Heart left ventricle (tissue), 16 donors: ENCODE data around the gene CHAD. TPM values are rescaled to one million over a fixed set of nuclear protein-coding genes. Genes with fewer than 3 reads are reported as not detected.

Source experiments
- ATAC-seq, 4 donors: fragments of 200-7000 bp; cut with Tn5 transposase; one replicate each; pipeline ENCODE4 v1.9.1; 2020 to 2022; ENCODE audit warnings: moderate library complexity in 4 of 4, mild to moderate bottlenecking in 3 of 4, moderate number of reproducible peaks in 1 of 4
- DNase-seq, 5 donors: peaks; one replicate each; pipeline ENCODE4 v3.0.0-alpha.2; 2020
- H3K27ac ChIP-seq, 12 donors: fragments of 200-600 bp; sonication (generic) in 4 of 12; one replicate each; pipeline versions ENCODE4 v1.5.0 to v1.8.0; 2016 to 2022; ENCODE audit warnings: mild to moderate bottlenecking in 2 of 12
- H3K27me3 ChIP-seq, 9 donors: fragments of 200-600 bp; sonication (generic) in 2 of 9; one replicate each; pipeline versions ENCODE4 v1.5.1 to v1.8.0; 2016 to 2022; ENCODE audit warnings: mild to moderate bottlenecking in 3 of 9
- H3K36me3 ChIP-seq, 9 donors: fragments of 200-600 bp; sonication (generic) in 2 of 9; one replicate each; pipeline versions ENCODE4 v1.5.0 to v1.8.0; 2018 to 2022; ENCODE audit warnings: mild to moderate bottlenecking in 2 of 9
- H3K4me1 ChIP-seq, 12 donors: fragments of 200-600 bp; sonication (generic) in 4 of 12; one replicate each; pipeline versions ENCODE4 v1.5.0 to v1.8.0; 2016 to 2022; ENCODE audit warnings: mild to moderate bottlenecking in 3 of 12
- H3K4me3 ChIP-seq, 12 donors: fragments of 200-600 bp; sonication (generic) in 4 of 12; one replicate each; pipeline versions ENCODE4 v1.5.0 to v1.8.0; 2017 to 2022; ENCODE audit warnings: mild to moderate bottlenecking in 9 of 12, moderate library complexity in 4 of 12
- H3K9me3 ChIP-seq, 12 donors: fragments of 200-600 bp; sonication (generic) in 4 of 12; one replicate each; pipeline versions ENCODE4 v1.5.0 to v1.8.0; 2016 to 2022; ENCODE audit warnings: mild to moderate bottlenecking in 1 of 12
- POLR2A ChIP-seq, 2 donors: fragments of 450-650 bp; IDR thresholded peaks; one replicate each; pipeline ENCODE4 v1.6.1; 2017; ENCODE audit warnings: antibody characterized with exemption in 2 of 2, mild to moderate bottlenecking in 2 of 2, moderate library complexity in 2 of 2
- WGBS, 4 donors: extraction: QIAGEN DNeasy Blood & Tissue Kit in 2 of 4; methylation state at CpG; one replicate each; pipeline versions ENCODE4 v1.1.5 to v1.1.7; 2013 to 2018; 5-methylcytosine and 5-hydroxymethylcytosine counted together
- intact Hi-C, 10 donors: fragments of 100-400 bp; cut with DNase I; formaldehyde crosslinking; loops; one replicate each; pipeline versions ENCODE4 v1.11.1 to v1.14.2; 2022
- polyA plus RNA-seq, 2 donors: library from polyadenylated mRNA; stranded (reverse); fragments of 200-250 nt; gene quantifications; one replicate each; pipeline ENCODE4 v1.2.3, GENCODE V29; 2013
- total RNA-seq, 9 donors: library from RNA; depleted of rRNA in 2 of 9; stranded (reverse); fragments of >200 nt in 2 of 9; fragmentation: NEBNext Ultra II Directional in 3 of 9; extraction: Animal tissue kit (Norgen Biotek cat#: 25700) in 3 of 9; gene quantifications; one replicate each; pipeline versions ENCODE4 v1.1.0 to v1.2.4, GENCODE V29; 2016 to 2023
- TF ChIP-seq, protein P1 (sequence below), 12 donors: fragments of 200-600 bp; sonication (generic) in 4 of 12; IDR thresholded peaks; one replicate each; pipeline versions ENCODE4 v1.5.0 to v1.8.0; 2018 to 2022; ENCODE audit warnings: antibody characterized with exemption in 12 of 12, mild to moderate bottlenecking in 5 of 12
- donor health status: ischemic (EF 13 %, LVEDD 7.1; RV severe dilation, severe dysfunction).
- donor health status: healthy with polysubstance abuse.
- donor health status: DM: no; HTN: yes; CAD: no.
- donor health status: DM: no; HTN: no; CAD: no.
- donor health status: ischemic (EF 25% LVEDD 6.9; RV normal size, moderate dysfunction).
- donor health status: ischemic (EF 25% LVEDD 5.7; RV mildly dilated, moderate dysfunction).
- donor health status: healthy.
- donor health status: DM: yes; HTN: yes; CAD: no.
- donor health status: ischemic (EF 35%, LVEDD 5.7; RV mildly dilated, moderate dysfunction).
- donor health status: nonischemic (EF 11% LVEDD 7.7; RV severe dilation, severe dysfunction).
- donor health status: DM: yes; HTN: yes; CAD: no.
- donor health status: PGD.
- donor health status: ischemic (EF 29% LVEDD 5.4; RV normal size, mild dysfunction).
- donor health status: nonischemic (EF 23%, LVEDD 6.1; RV moderate dilation, normal function).

The CHAD gene
- total and polyA plus RNA-seq, 11 donors: 0.15 to 0.27 (median 0.15) TPM; not detected in 8

DNA sequence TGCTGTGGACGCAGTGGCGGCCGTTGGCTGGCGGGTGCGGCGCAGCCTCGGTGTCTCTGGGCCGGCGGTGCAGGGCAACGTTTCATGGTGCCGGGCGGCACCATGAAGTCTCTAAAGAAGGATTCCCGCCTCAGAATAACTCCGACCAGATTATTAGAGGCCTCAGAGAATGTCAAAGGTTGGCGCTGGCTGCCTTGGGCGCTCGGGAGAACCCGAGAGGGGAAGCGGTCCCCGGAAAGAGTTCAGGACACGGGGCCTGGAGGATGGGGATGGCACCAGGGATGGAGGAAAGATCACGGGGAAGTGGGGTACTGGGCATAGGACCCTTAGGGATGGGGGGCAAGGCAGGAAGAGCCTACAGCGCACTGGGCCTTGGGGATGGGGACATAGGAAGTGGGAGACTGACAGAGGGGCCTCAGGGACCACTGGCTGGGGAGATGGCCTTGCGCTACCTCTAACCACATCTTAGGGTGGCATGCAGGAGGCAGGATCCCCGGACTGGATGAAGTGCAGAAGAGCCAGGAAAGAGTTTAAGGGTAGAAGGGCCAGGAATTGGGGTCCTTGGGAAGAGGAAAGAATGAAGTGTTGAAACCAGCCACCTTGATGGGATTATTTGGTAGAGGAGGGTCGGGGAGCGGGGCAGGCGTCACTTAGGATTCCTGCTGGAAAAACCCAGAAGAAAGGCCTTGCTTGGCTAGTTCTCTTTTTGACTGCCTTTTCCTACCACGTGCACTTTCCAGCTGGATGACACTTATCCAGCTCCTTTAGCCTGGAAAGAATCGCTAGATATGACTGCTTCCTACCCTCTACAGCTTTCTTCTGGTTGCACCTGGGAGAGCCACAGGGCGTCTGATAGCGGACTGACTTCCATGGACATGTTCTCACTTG lies 40.1 kb upstream of the CHAD start:
- H3K27ac ChIP-seq: peak overlapping the region in 11 of 12 donors; percentile 62 to 88 (median 76)
- peaks cover 0 to 29% (median 10%) of the 10 kb centered on the region in 12 donors for H3K4me1 ChIP-seq
- H3K36me3 ChIP-seq: no peaks in the 10 kb centered on the region
- H3K9me3 ChIP-seq: no peaks in the 10 kb centered on the region
- no peak for DNase-seq
- peak in 1 of 4 donors; percentile 31 for ATAC-seq
- 30 to 37% (median 33%) methylated on average over 23 to 32 of the region's 32 CpGs for WGBS, 4 donors
- peak overlapping the region; percentile 51 to 81 (median 64) for H3K4me3 ChIP-seq
- H3K27me3 ChIP-seq: no peaks in the 10 kb centered on the region
- intact Hi-C loops: no loop called here
- TF ChIP-seq, protein P1, sequence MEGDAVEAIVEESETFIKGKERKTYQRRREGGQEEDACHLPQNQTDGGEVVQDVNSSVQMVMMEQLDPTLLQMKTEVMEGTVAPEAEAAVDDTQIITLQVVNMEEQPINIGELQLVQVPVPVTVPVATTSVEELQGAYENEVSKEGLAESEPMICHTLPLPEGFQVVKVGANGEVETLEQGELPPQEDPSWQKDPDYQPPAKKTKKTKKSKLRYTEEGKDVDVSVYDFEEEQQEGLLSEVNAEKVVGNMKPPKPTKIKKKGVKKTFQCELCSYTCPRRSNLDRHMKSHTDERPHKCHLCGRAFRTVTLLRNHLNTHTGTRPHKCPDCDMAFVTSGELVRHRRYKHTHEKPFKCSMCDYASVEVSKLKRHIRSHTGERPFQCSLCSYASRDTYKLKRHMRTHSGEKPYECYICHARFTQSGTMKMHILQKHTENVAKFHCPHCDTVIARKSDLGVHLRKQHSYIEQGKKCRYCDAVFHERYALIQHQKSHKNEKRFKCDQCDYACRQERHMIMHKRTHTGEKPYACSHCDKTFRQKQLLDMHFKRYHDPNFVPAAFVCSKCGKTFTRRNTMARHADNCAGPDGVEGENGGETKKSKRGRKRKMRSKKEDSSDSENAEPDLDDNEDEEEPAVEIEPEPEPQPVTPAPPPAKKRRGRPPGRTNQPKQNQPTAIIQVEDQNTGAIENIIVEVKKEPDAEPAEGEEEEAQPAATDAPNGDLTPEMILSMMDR (IDR thresholded peaks at IDR 0.05): no peak
- TF ChIP-seq POLR2A (IDR thresholded peaks at IDR 0.05): peak in 1 of 2 donors; percentile 35

DNA sequence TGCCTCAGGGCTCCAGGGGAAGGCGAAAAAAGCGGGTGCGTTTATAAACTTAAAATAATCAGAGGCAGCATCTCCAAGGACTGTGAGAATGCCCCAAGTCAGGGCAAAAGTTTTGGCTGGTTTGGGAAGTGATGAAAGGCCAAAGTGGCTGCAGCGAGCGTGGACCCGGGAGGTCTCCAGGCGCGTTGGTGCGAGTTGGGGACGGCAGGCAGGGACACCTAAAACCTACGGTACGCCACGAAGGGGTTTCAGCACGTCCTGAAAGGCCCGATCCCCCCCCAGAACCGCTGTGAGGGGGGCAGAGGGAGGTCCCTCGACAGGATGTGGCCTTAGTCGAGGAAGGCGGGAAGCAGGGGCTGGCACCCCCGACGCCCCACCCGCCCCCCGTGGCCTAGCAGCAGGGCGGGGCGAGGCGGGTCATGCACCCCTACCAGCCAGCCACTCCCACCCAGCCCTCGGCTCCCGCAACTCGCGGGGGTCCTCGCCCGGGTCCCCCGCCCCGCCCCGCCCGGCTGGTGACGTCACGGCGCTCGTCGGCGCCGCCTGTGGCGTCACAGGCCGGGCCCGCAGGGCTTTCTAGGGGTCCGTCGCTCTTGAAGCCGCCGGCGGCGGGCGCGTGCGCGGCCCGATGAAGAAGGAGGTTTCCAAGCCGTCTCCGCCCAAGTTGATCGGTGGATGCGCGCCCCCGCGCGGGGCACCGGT lies 39.3 kb upstream of the CHAD start, which contains the start of gene MYCBPAP:
MYCBPAP (plus strand) TSS at position 569 of the 702 bp plus-strand sequence. CDS start 236 bp downstream, outside the sequence.
- Histone ChIP-seq H3K4me3 (peak within 1 kb of the TSS; percentile 51 to 81 (median 64)), H3K36me3 (no peaks in the 10 kb centered on the region), H3K27ac (peak within 1 kb of the TSS in 11 of 12 donors; percentile 62 to 88 (median 76)), H3K4me1 (peaks cover 0 to 29% (median 10%) of the 10 kb centered on the region in 12 donors), H3K9me3 (no peaks in the 10 kb centered on the region), H3K27me3 (no peaks in the 10 kb centered on the region)
- peak; percentile 57 to 87 (median 86) for ATAC-seq
- intact Hi-C loops: no loop called here
- peak; percentile 86 to 91 (median 88) for DNase-seq
- TF ChIP-seq, protein P1 (IDR thresholded peaks at IDR 0.05): peak in 9 of 12 donors; percentile 7 to 35 (median 22)
- TF ChIP-seq POLR2A (IDR thresholded peaks at IDR 0.05): no peak
- WGBS, 4 donors: 8 to 14% (median 11%) methylated on average over 26 to 66 of the region's 66 CpGs

DNA sequence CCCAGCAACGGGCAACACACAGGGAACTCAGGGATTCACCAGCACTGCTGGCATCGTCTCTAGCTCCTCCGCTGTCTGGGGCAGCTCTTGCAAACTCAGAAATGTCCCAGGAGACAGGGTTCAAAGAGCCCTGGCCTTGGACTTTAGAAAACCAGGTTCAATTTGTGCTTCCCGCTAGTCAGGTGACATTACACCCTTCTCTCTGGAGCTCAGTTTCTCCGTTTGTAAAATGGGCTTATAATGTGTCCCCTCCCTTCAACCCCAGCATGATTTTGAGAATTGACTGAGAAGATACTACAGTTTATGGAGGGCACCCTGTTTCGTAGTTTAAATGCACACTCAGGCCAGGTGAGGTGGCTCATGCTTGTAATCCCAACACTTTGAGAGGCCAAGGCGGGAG lies 37.6 kb upstream of the CHAD start:
- intact Hi-C loops: no loop called here
- Histone ChIP-seq H3K4me3 (no peak overlapping the region), H3K27me3 (no peaks in the 10 kb centered on the region), H3K9me3 (no peaks in the 10 kb centered on the region), H3K27ac (no peak overlapping the region), H3K4me1 (peaks cover 0 to 26% (median 10%) of the 10 kb centered on the region in 12 donors), H3K36me3 (no peaks in the 10 kb centered on the region)
- WGBS, 4 donors: 77 to 88% (median 82%) methylated on average over 7 of the region's 7 CpGs
- no peak for DNase-seq
- no peak for TF ChIP-seq POLR2A (IDR thresholded peaks at IDR 0.05)
- TF ChIP-seq, protein P1 (IDR thresholded peaks at IDR 0.05): no peak
- ATAC-seq: no peak
